GM20000 (cell line): ENCODE measurements around the gene TMC8.
"Not testable (repeated sequence)": the region's sequence is repeated elsewhere in the genome, so short reads cannot be mapped to it uniquely, and the experiment has no call there.

Source experiments
- DNase-seq: peaks from one replicate; pipeline ENCODE4 v3.0.0; 2012; ENCODE audit warnings: low spot score
- TF ChIP-seq, protein P1 (sequence below): IDR thresholded peaks from 2 replicates; pipeline ENCODE4 v1.5.1; 2012; ENCODE audit warnings: mild to moderate bottlenecking, control low read depth; ENCODE audit errors: extremely low read depth, missing control alignments

TMC8 gene

DNA sequence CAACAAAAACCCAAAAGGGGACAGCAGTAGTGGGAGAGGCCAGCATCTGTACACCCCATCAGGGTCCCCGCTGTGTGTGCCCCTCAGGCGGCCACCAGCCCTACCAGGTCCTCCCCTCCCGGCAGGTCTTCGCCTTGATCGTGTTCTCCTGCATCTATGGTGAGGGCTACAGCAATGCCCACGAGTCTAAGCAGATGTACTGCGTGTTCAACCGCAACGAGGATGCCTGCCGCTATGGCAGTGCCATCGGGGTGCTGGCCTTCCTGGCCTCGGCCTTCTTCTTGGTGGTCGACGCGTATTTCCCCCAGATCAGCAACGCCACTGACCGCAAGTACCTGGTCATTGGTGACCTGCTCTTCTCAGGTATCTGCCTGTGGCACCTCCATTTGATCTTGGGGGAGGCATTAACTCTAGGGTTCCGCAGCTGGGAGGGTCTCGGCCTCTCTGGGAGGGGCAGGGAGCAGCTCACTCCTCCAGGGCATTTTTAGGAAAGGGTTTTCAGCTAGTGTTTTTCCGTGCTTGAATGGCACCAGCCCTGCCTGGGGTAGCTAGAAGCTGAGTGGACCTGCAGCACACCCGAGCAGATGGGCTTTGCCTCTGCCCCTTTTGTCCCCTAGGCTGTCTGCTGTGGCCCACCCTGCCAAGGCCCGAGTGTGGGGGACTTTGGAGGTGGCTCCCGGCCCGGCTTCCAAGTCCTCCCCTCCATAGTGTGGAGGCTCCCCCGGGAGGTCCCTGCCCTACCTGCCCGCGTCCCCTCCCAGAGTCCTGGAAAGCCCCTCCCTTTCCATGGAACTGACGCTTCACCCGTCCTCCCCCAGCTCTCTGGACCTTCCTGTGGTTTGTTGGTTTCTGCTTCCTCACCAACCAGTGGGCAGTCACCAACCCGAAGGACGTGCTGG, 40.4 kb downstream of the TMC8 start:
- TF ChIP-seq, protein P1, sequence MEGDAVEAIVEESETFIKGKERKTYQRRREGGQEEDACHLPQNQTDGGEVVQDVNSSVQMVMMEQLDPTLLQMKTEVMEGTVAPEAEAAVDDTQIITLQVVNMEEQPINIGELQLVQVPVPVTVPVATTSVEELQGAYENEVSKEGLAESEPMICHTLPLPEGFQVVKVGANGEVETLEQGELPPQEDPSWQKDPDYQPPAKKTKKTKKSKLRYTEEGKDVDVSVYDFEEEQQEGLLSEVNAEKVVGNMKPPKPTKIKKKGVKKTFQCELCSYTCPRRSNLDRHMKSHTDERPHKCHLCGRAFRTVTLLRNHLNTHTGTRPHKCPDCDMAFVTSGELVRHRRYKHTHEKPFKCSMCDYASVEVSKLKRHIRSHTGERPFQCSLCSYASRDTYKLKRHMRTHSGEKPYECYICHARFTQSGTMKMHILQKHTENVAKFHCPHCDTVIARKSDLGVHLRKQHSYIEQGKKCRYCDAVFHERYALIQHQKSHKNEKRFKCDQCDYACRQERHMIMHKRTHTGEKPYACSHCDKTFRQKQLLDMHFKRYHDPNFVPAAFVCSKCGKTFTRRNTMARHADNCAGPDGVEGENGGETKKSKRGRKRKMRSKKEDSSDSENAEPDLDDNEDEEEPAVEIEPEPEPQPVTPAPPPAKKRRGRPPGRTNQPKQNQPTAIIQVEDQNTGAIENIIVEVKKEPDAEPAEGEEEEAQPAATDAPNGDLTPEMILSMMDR = no peak
- no peak for DNase-seq

DNA sequence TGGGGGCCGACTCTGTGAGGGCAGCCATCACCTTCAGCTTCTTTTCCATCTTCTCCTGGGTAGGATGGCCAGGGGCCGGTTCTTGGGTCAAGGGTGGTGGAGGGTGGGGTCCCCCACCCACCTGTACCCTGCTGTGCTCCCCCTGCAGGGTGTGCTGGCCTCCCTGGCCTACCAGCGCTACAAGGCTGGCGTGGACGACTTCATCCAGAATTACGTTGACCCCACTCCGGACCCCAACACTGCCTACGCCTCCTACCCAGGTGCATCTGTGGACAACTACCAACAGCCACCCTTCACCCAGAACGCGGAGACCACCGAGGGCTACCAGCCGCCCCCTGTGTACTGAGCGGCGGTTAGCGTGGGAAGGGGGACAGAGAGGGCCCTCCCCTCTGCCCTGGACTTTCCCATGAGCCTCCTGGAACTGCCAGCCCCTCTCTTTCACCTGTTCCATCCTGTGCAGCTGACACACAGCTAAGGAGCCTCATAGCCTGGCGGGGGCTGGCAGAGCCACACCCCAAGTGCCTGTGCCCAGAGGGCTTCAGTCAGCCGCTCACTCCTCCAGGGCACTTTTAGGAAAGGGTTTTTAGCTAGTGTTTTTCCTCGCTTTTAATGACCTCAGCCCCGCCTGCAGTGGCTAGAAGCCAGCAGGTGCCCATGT, 41.1 kb downstream of the TMC8 start:
- not testable (repeated sequence) for DNase-seq

DNA sequence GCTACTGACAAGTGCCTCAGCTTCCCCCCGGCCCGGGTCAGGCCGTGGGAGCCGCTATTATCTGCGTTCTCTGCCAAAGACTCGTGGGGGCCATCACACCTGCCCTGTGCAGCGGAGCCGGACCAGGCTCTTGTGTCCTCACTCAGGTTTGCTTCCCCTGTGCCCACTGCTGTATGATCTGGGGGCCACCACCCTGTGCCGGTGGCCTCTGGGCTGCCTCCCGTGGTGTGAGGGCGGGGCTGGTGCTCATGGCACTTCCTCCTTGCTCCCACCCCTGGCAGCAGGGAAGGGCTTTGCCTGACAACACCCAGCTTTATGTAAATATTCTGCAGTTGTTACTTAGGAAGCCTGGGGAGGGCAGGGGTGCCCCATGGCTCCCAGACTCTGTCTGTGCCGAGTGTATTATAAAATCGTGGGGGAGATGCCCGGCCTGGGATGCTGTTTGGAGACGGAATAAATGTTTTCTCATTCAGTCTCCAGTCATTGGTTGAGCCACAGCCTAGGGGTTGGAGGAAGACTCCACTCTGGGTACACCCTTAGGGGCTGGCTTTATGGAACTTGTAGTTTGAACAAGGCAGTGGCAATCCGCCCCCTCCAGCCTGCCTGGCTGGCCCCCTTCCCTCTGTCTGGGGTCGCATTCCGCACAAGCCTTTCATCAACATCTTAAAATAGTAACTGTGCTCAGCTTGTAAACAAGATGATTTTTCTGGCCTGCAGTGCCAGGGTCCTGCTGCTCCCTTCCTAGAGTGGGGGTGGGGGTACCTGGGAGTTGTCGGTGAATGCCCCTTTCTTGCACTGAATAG, 41.9 kb downstream of the TMC8 start:
- DNase-seq = no peak
- TF ChIP-seq, protein P1 = no peak

DNA sequence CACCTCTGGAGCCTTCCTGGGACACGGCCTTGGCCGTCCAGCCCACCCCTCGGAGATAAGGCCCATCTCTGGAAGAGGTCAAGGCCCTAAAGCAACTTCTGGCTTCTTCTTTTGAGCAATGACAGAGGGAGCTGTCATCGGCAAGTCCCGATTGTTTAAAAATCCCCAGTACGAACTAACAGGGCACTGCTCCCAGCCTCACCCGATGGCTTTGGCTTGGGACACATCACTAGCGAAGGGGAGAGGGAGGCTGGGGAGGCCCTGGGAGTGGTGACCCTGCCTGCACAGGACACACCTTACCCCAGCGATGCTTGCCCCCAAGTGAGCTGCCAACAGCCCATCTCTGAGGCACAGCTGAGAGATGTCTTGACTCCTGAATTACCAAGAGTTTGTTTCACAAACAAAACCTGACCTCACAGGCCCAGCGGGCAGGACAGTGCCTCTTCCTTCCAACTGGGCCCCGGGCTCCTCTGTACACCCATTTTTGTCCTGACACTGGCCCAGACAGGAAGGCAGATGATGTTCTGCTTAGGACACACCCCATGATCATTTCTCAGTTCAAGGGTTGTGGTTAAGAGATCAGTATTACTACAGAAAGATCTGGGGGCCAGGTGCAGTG, 42.6 kb downstream of the TMC8 start:
- TF ChIP-seq, protein P1 = no peak

DNA sequence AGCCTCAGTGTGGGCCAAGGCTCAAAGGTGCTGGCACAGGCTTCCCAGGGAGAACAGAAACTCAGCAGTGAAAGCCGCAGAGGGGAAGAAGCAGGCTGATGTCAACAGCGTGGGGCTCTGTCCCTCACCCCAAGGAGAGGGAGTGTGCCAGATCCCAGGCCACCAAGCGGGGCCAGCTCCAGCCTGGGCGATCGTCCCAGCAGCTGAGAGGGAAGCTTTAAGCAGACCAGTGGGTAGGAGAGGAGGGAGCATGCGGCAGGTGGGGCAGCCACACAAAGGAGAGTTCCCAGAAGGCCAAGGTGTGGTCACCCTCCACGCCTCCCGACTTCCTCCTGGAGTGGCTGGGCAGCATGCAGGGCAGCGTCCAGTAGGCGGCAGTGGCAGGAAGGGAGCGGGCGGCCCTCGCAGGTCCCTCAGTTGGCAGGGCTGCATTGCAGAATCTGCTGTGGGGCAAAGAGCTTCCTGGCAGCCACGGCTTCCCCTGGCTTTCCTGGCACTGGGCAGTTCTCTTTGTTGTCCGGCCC, 43.8 kb downstream of the TMC8 start:
- DNase-seq = no peak

More for the DNA sequence above, 42.6 kb downstream of the TMC8 start:
- peak; percentile 78 for DNase-seq

DNA sequence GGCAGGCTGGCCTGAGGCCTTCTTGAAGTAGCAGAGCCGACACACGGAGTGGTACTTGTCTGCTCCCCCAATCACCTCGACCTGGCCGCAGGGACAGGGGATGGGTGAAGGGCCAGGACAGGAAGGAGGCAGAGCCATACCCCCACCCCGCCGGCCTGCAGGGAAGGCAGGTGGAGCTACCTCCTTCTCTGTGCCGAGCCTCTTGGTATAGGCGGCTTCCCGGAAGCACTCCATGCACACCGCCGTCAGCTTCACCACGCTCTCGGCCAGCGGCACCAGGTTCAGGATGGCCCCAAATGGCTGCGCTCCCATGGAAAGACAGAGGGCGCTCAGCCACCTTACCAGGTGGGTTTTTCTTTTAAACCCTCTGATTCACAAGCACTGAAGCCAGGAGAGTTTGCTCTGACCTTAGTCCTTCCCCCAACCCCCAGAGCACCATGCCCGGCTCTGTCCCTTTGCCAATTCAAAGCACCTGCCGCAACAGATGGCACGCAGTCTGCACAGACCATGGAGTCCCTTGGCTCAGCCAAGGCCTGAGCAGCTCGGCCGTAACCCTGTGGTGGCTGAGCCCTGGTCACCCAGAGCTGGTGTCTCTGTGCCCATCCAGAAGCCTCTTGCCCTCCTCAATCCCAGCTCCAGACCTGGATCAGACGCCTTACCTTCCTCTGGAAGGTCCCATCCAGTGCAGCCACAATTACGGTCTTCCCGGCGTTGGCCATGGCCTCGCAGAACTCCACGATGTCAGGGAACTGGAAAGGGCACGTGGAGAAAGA, 44.5 kb downstream of the TMC8 start:
- TF ChIP-seq, protein P1 = peak; percentile 1
- no peak for DNase-seq

More for the DNA sequence above, 43.8 kb downstream of the TMC8 start:
- TF ChIP-seq, protein P1 = no peak

DNA sequence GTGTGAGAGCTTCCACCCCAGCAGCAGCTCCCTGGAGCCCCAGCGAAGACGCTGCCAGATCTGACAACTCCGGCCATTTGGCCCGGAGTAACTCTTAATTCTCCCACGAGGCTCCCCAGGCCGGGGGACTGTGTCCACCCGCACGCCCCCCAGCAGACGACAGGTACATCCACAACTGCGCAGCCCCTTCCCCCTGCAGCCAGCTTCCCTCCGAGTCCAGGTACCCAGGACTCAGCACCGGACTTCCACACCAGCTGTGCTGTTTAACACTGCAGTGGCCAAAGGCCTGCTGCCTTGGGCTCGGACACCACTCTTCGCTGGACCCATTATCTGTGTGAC, 45.0 kb downstream of the TMC8 start:
- DNase-seq = no peak
- TF ChIP-seq, protein P1 = no peak
